DMS79 treated with DMSO at 0.1 percent for 48 hours (cell line): ENCODE results near the gene MRPS6.

Source experiments
- DNase-seq: peaks from one replicate; lab custom pipeline; 2025; lab: John Stamatoyannopoulos, UW

MRPS6 gene

GRCh38 chr21:34073032-34073748 is at the start of gene MRPS6, which contains the start of gene SLC5A3:
TSS of gene MRPS6 (plus strand) at chr21:34073578. CDS start at chr21:34073701, 123 bp downstream.
TSS of gene SLC5A3 (plus strand) at chr21:34073578. CDS start at chr21:34095199, 21,621 bp downstream.
- peak; percentile 73 for DNase-seq

GRCh38 chr21:34023691-34024373 is 49.5 kb upstream of the MRPS6 start:
- DNase-seq: no peak

DNA sequence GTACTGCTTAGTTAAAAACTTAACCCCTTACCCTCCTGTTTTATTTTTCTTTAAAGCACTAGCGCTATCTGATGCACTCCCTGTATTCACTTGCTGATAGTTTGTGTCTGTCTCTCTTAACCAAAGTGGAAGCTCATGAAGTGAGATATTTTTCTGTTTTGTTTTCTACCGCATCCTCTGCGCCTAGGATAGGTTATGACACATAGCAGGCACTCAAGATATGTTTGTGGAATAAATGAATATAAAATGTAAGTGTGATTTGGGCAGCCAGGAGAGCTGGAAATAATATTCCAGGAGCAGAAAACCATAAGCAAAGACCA is 49.0 kb upstream of the MRPS6 start:
- no peak for DNase-seq

GRCh38 chr21:34027721-34028461 is 45.5 kb upstream of the MRPS6 start:
- DNase-seq: no peak

- no peak for DNase-seq
These were observed 43.4 kb upstream of the MRPS6 start for GRCh38 chr21:34029743-34030528.

GRCh38 chr21:34031835-34032370 is 41.5 kb upstream of the MRPS6 start:
- no peak for DNase-seq

DNA sequence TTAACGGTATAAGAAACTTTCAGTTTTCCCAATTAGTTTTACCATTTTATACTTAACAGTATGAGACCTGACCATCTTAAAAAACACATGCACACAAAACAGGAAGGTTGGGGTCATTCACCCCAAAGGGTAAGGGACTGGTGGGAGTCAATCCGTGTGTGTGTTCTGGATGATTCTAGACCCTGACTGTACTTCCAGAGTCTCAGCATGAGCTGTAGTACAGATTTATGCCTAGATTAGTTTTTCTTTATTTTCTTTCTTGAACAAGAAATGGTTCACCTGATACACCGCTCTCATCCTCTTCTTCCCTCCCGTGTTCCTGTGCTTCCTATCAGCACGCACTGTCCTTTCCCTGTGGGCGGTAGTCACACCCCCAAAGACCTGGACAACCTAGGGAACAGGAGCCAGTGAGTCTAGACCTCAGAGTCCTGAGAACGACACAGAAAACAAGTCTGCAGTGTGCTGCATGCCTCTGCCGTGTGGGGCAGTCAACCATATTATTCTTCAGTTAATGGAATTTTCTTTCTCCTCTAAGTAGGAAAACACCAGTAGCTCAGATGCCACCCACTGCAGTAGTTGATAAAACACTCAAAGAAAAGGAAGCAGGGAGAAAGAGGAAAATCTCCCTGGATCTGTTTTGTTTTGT is 38.9 kb upstream of the MRPS6 start:
- no peak for DNase-seq

- no peak for DNase-seq
These were observed 37.6 kb upstream of the MRPS6 start for GRCh38 chr21:34035619-34036354.

GRCh38 chr21:34037009-34037795 is 36.2 kb upstream of the MRPS6 start:
- DNase-seq: no peak

- DNase-seq: no peak
These were observed 33.5 kb upstream of the MRPS6 start for GRCh38 chr21:34039678-34040382.

GRCh38 chr21:34042735-34043134 is 30.6 kb upstream of the MRPS6 start:
- no peak for DNase-seq

- DNase-seq: no peak
These were observed 30.0 kb upstream of the MRPS6 start for GRCh38 chr21:34043333-34043732.

GRCh38 chr21:34046917-34047316 is 26.5 kb upstream of the MRPS6 start:
- DNase-seq: no peak

DNA sequence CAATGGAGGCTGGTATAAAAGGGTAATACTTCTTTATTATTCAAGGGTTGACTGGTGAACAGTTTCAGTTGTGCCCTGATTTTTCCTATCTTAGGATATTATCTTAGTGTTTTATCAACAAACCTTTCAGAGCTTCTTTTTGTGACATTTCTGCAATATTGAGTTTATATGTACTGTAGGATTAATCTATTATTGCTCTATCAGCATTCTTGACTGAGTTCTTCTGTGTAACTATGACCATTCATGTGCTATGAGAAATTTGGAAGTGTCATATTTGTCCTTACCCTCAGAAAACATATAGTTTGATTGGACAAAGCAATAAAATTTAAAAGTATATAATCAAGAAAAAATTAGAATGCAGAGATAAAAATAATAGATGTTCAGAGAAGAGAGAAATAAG is 25.5 kb upstream of the MRPS6 start:
- no peak for DNase-seq

DNA sequence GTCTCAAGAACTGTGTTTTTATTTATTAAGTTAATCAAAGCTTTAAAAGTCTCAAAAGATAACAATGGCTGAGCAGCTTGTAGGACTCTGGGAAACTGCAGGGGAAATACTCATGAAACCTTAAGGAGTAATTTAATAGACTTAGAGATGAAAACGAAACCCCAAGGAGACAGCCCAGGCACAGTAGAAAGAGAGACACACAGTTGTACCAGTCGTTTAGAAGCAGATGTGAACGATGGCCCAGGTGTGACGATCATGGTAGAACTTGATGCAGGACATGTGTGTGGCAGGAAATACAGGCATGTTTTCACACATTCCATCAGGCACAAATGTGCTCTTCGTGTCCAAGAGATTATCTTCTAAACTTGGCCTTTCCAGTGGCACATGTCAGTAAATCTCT is 21.2 kb upstream of the MRPS6 start:
- DNase-seq: no peak

DNA sequence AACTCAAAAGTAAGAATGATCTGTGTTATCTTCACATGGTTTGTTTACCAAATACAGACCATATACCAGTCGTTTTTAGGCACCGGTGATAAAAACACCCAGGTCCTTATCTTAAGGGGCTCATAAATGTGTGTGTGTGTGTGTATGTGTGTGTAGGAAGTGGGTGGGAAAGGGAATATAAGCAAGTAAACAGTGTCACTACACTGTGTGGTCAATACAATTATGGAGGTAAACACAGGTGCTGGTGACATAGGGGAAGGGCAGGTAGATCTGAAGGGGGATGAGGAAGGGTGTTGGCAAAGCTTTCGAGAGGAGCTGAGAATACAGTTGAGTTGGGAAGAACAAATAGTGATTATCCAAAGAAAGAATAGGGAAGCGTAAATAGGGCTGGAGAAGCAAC is 19.1 kb upstream of the MRPS6 start:
- DNase-seq: no peak

DNA sequence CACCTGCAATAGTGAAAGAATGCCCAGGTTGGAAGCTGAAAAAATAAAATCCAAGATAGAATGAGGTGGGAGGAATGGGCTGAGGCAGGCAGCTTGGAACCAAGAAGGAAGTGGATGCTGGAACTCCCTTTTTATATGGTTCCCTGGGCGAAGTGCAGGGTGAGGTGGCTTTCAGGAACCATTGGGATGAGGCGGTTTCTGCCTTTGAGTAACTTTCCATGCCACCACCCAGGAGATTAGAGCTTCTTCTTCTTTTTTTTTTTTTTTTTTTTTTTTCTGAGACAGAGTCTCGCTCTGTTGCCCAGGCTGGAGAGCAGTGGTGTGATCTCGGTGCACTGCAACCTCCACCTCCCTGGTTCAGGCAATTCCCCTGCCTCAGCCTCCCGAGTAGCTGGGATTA is 17.8 kb upstream of the MRPS6 start:
- no peak for DNase-seq

- DNase-seq: no peak
These were observed 11.4 kb upstream of the MRPS6 start for GRCh38 chr21:34061983-34062382.

DNA sequence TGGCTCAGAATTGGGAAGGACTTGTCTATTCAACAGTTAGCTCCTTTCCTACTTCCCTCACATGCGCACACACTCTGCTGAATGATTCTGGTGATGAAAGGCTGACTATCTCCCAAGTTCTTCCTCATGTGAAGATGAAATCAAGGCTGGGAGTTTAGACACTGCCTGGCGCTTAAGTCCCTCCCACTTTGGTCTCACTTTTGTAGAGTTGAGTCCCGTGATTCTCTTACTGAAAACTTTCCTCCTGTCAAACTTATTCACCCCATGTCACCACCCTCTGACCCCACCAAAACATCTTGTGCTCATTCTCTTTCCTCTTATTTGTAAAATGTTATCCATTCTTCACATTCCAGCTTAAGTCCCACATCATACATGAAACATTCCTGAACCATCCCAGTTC is 8.4 kb upstream of the MRPS6 start:
- DNase-seq: no peak
